Right lobe of liver (tissue), 6 donors: ENCODE measurements around the gene KLHL20. TPM values are rescaled to one million over a fixed set of nuclear protein-coding genes. Genes with fewer than 3 reads are reported as not detected.

Experiments
- ATAC-seq, 4 donors: fragments of 200-7000 bp; cut with Tn5 transposase; one replicate each; pipeline ENCODE4 v1.9.1; 2020; ENCODE audit warnings: mild to moderate bottlenecking in 4 of 4, moderate library complexity in 4 of 4
- DNase-seq, 3 donors: peaks; one replicate each; pipeline ENCODE4 v3.0.0-alpha.2; 2020
- H3K27ac ChIP-seq, 3 donors: fragments of 200-600 bp; one replicate each; pipeline ENCODE4 v1.8.0; 2022
- H3K27me3 ChIP-seq, 2 donors: fragments of 200-600 bp; one replicate each; pipeline ENCODE4 v1.8.0; 2022
- H3K36me3 ChIP-seq, 4 donors: fragments of 200-600 bp; sonication (generic) in 1 of 4; one replicate each; pipeline versions ENCODE4 v1.5.1 to v1.8.0; 2017 to 2022; ENCODE audit warnings: control low read depth in 1 of 4
- H3K4me1 ChIP-seq, 4 donors: fragments of 200-600 bp; sonication (generic) in 1 of 4; one replicate each; pipeline versions ENCODE4 v1.5.1 to v1.8.0; 2017 to 2022; ENCODE audit warnings: control low read depth in 1 of 4
- H3K4me3 ChIP-seq, 3 donors: fragments of 200-600 bp; one replicate each; pipeline ENCODE4 v1.8.0; 2022
- H3K9me3 ChIP-seq, 4 donors: fragments of 200-600 bp; sonication (generic) in 1 of 4; one replicate each; pipeline versions ENCODE4 v1.5.1 to v1.8.0; 2017 to 2022; ENCODE audit warnings: control low read depth in 1 of 4
- CTCF ChIP-seq, 4 donors: fragments of 200-600 bp in 3 of 4; fragments of 450-650 bp in 1 of 4; IDR thresholded peaks; one replicate each; pipeline versions ENCODE4 v1.5.1 to v1.8.0; 2016 to 2022; ENCODE audit warnings: antibody characterized with exemption in 4 of 4, mild to moderate bottlenecking in 2 of 4
- POLR2A ChIP-seq: fragments of 450-650 bp; IDR thresholded peaks from one replicate; pipeline ENCODE4 v1.6.1; 2017; ENCODE audit warnings: antibody characterized with exemption, mild to moderate bottlenecking
- WGBS: methylation state at CpG from one replicate; pipeline ENCODE4 v1.1.6; 2018; ENCODE audit warnings: low coverage, low lambda C conversion rate; ENCODE audit not compliant: insufficient coverage; ENCODE audit errors: missing lambda C conversion rate; 5-methylcytosine and 5-hydroxymethylcytosine counted together
- intact Hi-C, 2 donors: fragments of 100-400 bp; cut with DNase I; formaldehyde crosslinking; loops; one replicate each; pipeline versions ENCODE4 v1.11.2 to v1.14.1; 2022
- small RNA-seq, 2 experiments: library from RNA; depleted of rRNA; stranded (forward); fragments of <200 nt; gene quantifications; one replicate each; pipeline ENCODE3, GENCODE V24; 2016
- total RNA-seq, 6 experiments: library from RNA; depleted of rRNA in 2 of 6; stranded (reverse); fragments of >200 nt in 2 of 6; fragmentation: NEBNext Ultra II Directional in 3 of 6; extraction: Animal tissue kit (Norgen Biotek cat#: 25700) in 3 of 6; gene quantifications; one replicate each; pipeline versions ENCODE4 v1.1.0 to v1.2.4, GENCODE V29; 2016 to 2023
- donor health status: DM: no; HTN: yes; CAD: no.
- donor health status: DM: no; HTN: no; CAD: no.
- donor health status: DM: no; HTN: no; CAD: no.
- donor health status: DM: no; HTN: yes; CAD: no.
- donor health status: DM: no; HTN: yes; CAD: no.

KLHL20 gene
- total RNA-seq, 6 experiments from 2014 or later, result 9.2 to 15.5 (median 12.5) TPM

DNA sequence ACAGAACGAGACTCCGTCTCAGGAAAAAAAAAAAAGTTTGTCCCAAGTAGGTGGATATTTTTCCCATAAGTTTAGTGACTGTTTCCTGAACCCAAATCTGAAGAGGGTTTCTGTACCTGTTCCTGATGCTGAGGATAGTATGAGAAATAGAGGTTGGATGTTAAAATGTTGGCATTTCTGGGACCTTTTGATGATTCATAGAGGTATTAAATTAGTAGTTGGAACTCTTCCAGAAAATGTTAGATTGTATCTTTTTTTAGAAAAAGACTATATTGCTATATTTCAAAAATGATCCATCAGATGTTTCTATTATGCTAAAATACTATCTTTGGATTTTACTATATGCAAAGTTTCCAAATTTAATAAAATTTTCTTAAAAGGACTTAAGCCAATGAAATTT is 112.8 kb downstream of the KLHL20 start:
- intact Hi-C loops, result no loop called here
- Histone ChIP-seq H3K27me3 (no peaks in the 10 kb centered on the region), H3K36me3 (peaks cover 0 to 7% (median 5%) of the 10 kb centered on the region in 4 donors), H3K27ac (no peak overlapping the region), H3K9me3 (no peaks in the 10 kb centered on the region), H3K4me1 (peaks cover 0 to 6% (median 0%) of the 10 kb centered on the region in 4 donors), H3K4me3 (no peak overlapping the region)
- TF ChIP-seq CTCF (IDR thresholded peaks at IDR 0.05), result no peak
- no peak for TF ChIP-seq POLR2A
- 38% methylated on average over 2 of the region's 2 CpGs for WGBS
- no peak for DNase-seq
- ATAC-seq, result no peak

DNA sequence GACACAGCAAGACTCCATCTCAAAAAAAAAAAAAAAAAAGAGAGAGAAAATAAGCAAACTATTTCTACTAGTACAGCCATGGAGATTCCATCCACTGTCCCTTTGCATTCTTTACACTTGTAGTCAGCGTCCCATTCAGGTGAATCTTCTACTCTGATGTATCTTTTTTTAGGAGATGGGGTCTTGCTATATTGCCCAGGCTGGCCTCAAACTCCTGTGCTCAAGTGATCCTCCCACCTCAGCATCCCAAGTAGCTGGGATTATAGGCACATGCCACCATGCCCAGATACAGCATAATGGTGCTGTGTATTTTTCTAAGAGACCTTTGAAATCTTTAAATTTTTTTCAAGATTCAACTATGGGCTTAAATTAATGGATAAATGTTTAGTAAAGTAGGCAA is 118.0 kb downstream of the KLHL20 start:
- intact Hi-C loops, result no loop called here
- H3K27me3 ChIP-seq, result no peaks in the 10 kb centered on the region
- H3K27ac ChIP-seq, result no peak overlapping the region
- peaks cover 0 to 35% (median 10%) of the 10 kb centered on the region in 4 donors for H3K36me3 ChIP-seq
- no peak overlapping the region for H3K4me3 ChIP-seq
- TF ChIP-seq CTCF (IDR thresholded peaks at IDR 0.05), result no peak
- no peak for TF ChIP-seq POLR2A
- H3K4me1 ChIP-seq, result no peaks in the 10 kb centered on the region
- H3K9me3 ChIP-seq, result no peaks in the 10 kb centered on the region
- no peak for ATAC-seq
- no peak for DNase-seq
- WGBS, result 100% methylated on average over 1 of the region's 1 CpG

Small RNAs within 50 kb of the gene (small RNA-seq; reads per million reads assigned to genes)
- gene BX248409.1 (0 reads per million in 2 experiments), gene RF00019 (0 reads per million in 2 experiments)

Other genes with a start within 250 kb of the KLHL20 start
- gene PRDX6, start 237.6 kb upstream of the KLHL20 start, total RNA-seq, result 100 to 1,000 TPM; 213 to 552 (median 407) TPM
- not detected for gene SLC9C2, start 111.9 kb upstream of the KLHL20 start, total RNA-seq
- not detected for gene TEX50, start 79.6 kb upstream of the KLHL20 start, total RNA-seq
- gene ANKRD45, start 45.1 kb upstream of the KLHL20 start, total RNA-seq, result under 1 TPM in 1 of 6 experiments, not detected in 5; 0.15 TPM
- 10 to 100 TPM in 5 of 6 experiments, 1 to 10 TPM in 1; 10.0 to 14.6 (median 13.4) TPM for gene DARS2, start 109.7 kb downstream of the KLHL20 start, total RNA-seq
- 1 to 10 TPM; 1.0 to 2.2 (median 1.6) TPM for gene CENPL, start 109.9 kb downstream of the KLHL20 start, total RNA-seq
- 10 to 100 TPM; 37.4 to 85.2 (median 61.5) TPM for gene GAS5, start 153.0 kb downstream of the KLHL20 start, total RNA-seq
- gene ZBTB37, start 153.4 kb downstream of the KLHL20 start, total RNA-seq, result 1 to 10 TPM; 2.8 to 6.1 (median 4.7) TPM
- 1,000 to 10,000 TPM; 1,325 to 2,875 (median 2,199) TPM for gene SERPINC1, start 202.3 kb downstream of the KLHL20 start, total RNA-seq